Globus pallidus (tissue), 1 donor: ENCODE data around the gene CADM1.
A peak's percentile ranks its signal among the peaks of the same experiment; 100 is the strongest.

Experiments used
- DNase-seq: peaks from one replicate; pipeline ENCODE4 v3.0.0-alpha.2; 2015; ENCODE audit warnings: low spot score

Gene CADM1

DNA sequence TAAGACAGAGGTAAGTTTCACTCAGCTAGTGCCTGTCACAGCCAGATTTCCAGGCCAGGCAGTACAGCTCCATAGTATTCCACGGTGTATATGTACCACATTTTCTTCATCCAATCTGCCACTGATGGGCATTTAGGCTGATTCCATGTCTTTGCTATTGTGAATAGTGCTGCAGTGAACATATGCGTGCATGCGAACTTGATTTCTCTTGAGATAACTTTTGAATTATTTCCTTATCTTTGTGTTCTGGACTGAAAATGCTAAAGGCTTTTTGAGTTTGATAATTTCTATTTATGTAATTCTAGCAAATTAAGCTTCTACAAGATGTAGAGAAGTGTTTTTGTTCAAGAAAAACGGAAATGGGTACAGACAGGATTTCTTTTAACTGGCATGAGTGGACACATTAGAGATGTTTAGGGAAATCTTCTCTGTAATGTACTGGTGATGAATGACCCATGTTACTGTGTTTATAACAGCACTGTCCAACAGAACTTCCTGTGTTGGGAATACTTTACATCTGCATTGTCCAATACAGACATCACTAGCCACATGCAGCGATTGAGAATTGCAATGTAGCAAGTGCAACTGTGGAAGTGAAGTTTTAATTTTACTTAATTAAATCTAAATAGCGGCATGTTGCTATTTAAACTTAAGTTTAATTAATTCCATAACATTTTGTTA is 151.3 kb downstream of the CADM1 start:
- DNase-seq = no peak

DNA sequence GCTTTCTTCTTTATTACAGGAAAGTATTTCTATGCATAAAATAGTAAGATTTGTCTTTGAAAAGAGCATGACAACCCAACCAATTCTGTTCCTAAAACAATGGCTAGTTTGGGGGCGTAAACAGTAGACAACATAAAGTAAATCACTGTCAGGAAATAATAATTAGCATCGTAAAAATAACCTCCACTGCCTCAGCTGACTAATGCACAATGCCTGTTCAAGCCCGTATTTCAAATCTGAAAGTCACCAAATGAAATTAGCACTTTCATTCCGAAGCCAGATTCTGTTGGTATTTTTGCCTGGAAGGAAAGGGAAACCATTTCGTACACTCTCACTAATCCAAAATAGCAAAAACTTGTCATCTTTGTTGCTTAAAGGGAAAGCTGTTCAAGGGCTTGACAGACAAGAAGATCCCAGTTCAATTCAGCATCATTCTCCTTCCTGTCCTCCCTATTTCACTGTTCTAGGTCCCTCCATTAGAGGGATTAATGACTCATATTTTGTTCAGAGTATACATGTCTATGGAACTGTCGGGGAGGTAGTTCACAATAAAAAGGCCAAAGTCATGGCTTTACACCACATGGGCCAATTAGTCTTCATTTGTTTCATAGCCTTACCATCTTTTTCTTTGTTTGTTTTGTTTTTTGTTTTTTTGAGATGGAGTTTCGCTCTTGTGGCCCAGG is 154.7 kb downstream of the CADM1 start:
- DNase-seq = no peak

DNA sequence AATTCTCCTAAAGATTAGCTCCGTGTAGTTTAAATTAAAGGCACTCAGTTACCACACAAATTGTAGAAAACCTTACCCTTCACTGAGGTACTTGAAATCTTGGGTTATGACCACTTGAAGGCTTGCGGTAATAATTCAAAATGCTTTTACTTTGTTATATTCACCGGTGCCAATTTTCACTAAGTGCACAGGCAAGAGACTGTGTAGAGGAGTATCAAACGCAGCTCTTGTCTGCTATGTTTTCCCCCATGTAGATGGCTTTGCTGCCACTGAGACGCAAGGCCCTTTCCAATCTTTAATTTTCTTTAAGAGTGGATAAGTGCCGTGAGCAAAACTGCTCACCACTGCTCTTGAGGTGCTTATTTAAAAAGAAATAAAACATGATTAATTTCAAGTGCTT is 155.8 kb downstream of the CADM1 start:
- no peak for DNase-seq

- DNase-seq = no peak
Observed at GRCh38 chr11:115347106-115347505, 157.1 kb downstream of the CADM1 start.

DNA sequence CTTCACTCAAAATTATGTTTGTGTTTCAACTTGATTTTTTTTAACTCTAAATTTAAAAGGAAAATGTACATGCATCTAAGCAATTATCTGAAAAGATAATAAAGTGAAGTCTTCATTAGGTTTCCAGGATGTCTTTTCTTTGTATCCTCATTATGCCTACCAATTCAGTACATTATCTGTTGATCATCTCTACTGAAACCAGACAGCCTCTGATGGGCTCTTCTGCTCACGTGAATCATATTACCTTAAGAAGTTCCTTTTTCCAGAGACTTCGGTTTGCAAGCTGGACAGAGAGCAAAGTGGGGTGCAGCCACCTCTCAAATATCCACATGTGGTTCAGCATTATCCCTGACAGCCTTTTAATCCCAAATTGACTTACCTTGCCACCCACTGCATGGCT is 158.4 kb downstream of the CADM1 start:
- no peak for DNase-seq

- DNase-seq = no peak
Observed at GRCh38 chr11:115345361-115345760, 158.9 kb downstream of the CADM1 start.

GRCh38 chr11:115344846-115345245 is 159.4 kb downstream of the CADM1 start:
- DNase-seq = no peak

GRCh38 chr11:115342142-115342541 is 162.1 kb downstream of the CADM1 start:
- DNase-seq = no peak

DNA sequence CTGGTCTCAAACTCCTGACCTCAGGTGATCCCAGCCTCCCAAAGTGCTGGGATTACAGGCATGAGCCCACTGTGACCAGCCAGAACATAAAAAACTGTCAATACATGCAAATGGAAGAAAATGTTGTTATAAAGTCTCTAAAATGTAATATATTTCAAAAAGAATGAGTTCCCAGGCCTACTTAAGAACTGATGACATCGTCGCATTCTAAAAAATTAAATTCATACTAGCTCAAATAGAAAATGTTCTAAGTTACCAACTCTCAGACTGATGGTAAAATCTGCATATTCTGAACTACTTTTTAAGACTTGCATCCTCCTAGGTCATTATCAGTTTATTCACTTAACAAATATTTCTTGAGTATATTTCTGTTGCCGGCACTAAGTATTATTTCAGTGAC is 163.3 kb downstream of the CADM1 start:
- DNase-seq = no peak

GRCh38 chr11:115338476-115338875 is 165.7 kb downstream of the CADM1 start:
- no peak for DNase-seq

DNA sequence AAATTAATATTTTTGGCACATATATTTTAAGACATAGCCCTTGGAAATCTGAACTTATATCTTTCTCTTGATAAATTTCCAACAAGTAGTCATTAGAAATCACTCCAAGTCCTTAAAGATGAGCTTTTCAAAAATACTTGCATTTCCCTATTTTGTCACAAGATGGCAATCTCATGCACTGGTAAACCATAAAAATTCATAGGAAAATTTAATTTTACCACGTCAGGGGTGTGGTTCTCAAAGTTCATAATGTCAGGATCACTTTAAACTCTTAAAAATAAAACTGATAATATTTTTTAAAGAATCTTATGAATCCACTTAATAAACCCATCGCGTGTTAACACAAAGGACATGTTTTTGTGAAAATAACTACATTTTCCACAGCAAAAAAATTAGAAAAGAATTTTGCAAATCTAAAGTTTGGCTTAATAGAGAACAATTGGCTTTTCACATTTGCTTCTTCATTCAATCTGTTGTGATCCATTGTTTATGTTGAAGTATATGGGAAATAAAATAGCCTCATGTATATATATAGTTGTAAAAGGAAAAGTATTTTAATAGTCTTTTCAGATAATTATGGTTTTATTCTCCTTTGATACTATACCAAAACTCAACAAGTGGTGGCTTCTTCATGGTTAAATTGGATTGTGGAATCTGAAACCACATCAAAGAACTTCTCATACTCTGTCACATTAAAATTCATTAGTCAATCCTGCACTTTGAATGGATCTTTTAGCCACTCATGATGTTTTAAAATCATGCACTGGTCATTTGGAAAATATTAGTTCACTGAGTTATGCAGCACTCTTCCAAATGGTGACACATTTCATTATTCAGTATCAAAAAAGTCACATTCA is 169.1 kb downstream of the CADM1 start:
- peak; percentile 49 for DNase-seq

GRCh38 chr11:115333949-115334348 is 170.3 kb downstream of the CADM1 start:
- DNase-seq = no peak

GRCh38 chr11:115333121-115333520 is 171.1 kb downstream of the CADM1 start:
- no peak for DNase-seq

DNA sequence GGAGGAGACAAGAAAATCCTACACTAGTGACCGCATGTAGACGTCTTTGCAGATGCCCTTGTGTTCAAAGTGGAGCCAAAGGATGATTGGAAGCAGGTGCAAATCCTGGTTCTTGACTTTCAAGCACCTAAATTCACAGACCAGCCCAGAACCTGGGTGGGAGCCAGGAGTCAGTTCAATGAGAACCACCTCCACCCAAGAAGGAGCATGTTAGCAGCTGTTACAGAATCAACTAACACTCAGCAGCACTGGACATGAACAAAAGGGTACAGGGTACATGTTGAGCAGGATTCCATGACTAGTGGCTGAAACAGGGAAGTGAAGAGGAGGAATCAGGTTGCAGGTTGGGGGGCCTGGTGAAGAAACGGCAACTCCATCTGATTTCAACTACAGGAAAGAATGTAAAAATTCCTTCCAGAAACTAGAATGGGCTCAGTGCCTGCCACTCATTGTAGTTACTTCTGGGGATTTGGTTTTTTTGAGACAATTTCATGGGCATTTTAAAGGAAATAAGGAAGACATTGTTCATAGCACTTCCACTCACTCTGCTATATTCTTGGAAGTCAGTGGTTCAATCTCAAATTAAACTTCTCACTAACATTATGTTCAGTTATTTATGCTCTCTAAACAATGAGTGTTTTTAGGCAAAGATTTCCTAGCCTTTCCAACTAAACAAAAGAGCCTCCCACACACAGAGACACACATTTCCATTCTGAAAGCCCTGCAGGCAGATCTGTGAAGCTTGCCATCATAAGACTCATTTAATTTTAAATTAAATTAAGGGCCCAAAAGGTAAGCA is 173.3 kb downstream of the CADM1 start:
- DNase-seq = peak; percentile 7

DNA sequence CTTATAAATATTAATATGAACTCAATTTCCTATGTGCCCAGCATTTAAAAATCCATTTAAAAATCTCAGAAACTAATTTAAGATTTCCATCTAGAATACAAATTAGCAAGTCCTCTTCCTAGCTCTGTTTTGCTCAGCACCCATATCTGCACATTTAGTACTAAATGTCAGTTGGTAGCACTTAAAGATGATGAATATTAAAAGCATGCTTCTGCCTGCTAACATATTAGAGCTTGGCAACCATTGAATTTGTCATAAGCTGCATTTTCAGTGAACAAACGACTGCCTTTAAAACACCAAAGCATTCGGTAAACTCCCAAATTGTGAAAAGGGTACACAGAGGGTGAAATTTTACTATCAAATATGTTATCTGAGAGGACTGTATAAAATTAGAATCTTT is 177.7 kb downstream of the CADM1 start:
- no peak for DNase-seq

GRCh38 chr11:115325523-115325922 is 178.7 kb downstream of the CADM1 start:
- peak; percentile 18 for DNase-seq

DNA sequence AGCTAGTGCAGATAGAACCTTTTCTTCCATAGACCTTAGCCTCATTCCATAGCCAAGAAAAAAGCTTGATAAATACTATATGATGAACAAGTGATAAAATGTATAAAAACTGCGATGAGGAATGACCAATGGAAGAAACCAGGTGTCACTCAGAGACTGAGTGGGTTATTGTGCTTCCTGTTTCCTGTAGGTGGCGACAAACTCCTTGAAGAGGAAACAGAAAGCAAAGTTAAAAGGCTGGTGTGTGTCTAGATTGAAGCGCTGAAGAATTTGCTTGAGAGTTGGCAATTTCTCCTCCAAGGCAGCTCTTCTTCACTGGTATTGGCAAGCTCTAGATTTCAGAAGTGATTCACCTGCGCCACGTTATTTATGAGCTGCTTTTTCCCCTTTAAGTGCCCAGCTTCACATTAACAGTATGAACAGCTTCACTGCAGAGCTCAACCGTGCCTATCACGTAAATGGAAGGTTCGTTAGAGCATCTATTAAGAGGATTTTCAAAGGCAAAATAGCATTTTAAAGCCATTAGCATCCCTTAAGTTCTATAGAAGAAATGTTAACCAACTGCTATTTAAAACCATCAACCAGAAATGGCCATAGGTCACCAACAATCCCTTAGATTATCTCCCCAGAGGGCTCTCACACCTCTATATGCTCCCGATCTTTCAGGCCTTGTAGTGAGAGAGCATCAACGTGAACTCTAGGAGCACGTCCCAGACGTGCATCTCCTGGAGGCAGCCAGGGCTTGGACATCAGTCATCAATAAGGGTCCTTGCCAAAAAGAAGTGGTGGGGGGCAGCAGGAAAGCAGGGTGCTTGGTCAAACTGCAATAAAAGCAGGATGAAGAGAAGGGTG is 179.4 kb downstream of the CADM1 start:
- DNase-seq = peak; percentile 76

GRCh38 chr11:115322553-115323203 is 181.5 kb downstream of the CADM1 start:
- no peak for DNase-seq

- no peak for DNase-seq
Observed at GRCh38 chr11:115321605-115322289, 182.5 kb downstream of the CADM1 start.
